ENCODE data around the gene RER1. TPM values are rescaled to one million over a fixed set of nuclear protein-coding genes. Genes with fewer than 3 reads are reported as not detected.

Gene RER1
- total RNA-seq, 1 donor from 2014 or later = 133 TPM

GRCh38 chr1:2433936-2434655 lies 42.5 kb downstream of the RER1 start:
- intact Hi-C loops (cut with DNase I) = no loop called here
- Histone ChIP-seq H3K27me3 (ENCODE audit: low read depth) (peaks cover 40% of the 10 kb centered on the region), H3K27ac (no peak overlapping the region), H3K9me3 (peaks cover 5% of the 10 kb centered on the region), H3K36me3 (no peaks in the 10 kb centered on the region), H3K4me3 (no peak overlapping the region), H3K4me1 (no peaks in the 10 kb centered on the region)
- ATAC-seq = no peak
- TF ChIP-seq CTCF (IDR thresholded peaks at IDR 0.05) = no peak
- no peak for DNase-seq

- peaks cover 36% of the 10 kb centered on the region for H3K27me3 ChIP-seq (ENCODE audit: low read depth)
- DNase-seq (no peak), ATAC-seq (no peak)
- H3K4me3 ChIP-seq = no peak overlapping the region
- H3K27ac ChIP-seq = no peak overlapping the region
- no peaks in the 10 kb centered on the region for H3K4me1 ChIP-seq
- H3K9me3 ChIP-seq = peaks cover under 1% of the 10 kb centered on the region
- intact Hi-C loops (cut with DNase I) = no loop called here
- TF ChIP-seq CTCF (IDR thresholded peaks at IDR 0.05) = no peak
- H3K36me3 ChIP-seq = no peaks in the 10 kb centered on the region
These were observed 43.5 kb downstream of the RER1 start for GRCh38 chr1:2435091-2435490.

- no peak for DNase-seq
- Histone ChIP-seq H3K27ac (no peak overlapping the region), H3K4me3 (no peak overlapping the region), H3K36me3 (no peaks in the 10 kb centered on the region), H3K9me3 (no peaks in the 10 kb centered on the region), H3K27me3 (ENCODE audit: low read depth) (peaks cover 34% of the 10 kb centered on the region), H3K4me1 (no peaks in the 10 kb centered on the region)
- intact Hi-C loops (cut with DNase I) = no loop called here
- no peak for ATAC-seq
- no peak for TF ChIP-seq CTCF (IDR thresholded peaks at IDR 0.05)
These were observed 44.2 kb downstream of the RER1 start for GRCh38 chr1:2435746-2436355.

- H3K36me3 ChIP-seq = no peaks in the 10 kb centered on the region
- intact Hi-C loops (cut with DNase I) = no loop called here
- no peaks in the 10 kb centered on the region for H3K9me3 ChIP-seq
- ATAC-seq = no peak
- DNase-seq = no peak
- no peak for TF ChIP-seq CTCF (IDR thresholded peaks at IDR 0.05)
- no peak overlapping the region for H3K27ac ChIP-seq
- H3K4me3 ChIP-seq = no peak overlapping the region
- no peaks in the 10 kb centered on the region for H3K4me1 ChIP-seq
- H3K27me3 ChIP-seq (ENCODE audit: low read depth) = peaks cover 29% of the 10 kb centered on the region
These were observed 45.2 kb downstream of the RER1 start for GRCh38 chr1:2436876-2437275.

- no peaks in the 10 kb centered on the region for H3K36me3 ChIP-seq
- no peaks in the 10 kb centered on the region for H3K9me3 ChIP-seq
- H3K27me3 ChIP-seq (ENCODE audit: low read depth) = peaks cover 32% of the 10 kb centered on the region
- no peak for TF ChIP-seq CTCF (IDR thresholded peaks at IDR 0.05)
- intact Hi-C loops (cut with DNase I) = no loop called here
- ATAC-seq (no peak), DNase-seq (no peak)
- no peak overlapping the region for H3K4me3 ChIP-seq
- no peaks in the 10 kb centered on the region for H3K4me1 ChIP-seq
- H3K27ac ChIP-seq = no peak overlapping the region
These were observed 46.0 kb downstream of the RER1 start for GRCh38 chr1:2437617-2438016.

Data from lower lobe of right lung (tissue), 2 donors.